Loucy (cell line): ENCODE results near the gene MOB3B.

Experiments used
- H2AFZ ChIP-seq: fragments of 200-600 bp; sonication (generic); 2 replicates; pipeline ENCODE4 v1.6.0; 2016; ENCODE audit warnings: antibody characterized with exemption, mild to moderate bottlenecking, low read length, moderate library complexity
- H3F3A ChIP-seq: fragments of 200-600 bp; 2 replicates; pipeline ENCODE4 v1.6.0; 2016; ENCODE audit warnings: antibody characterized with exemption, low read depth, mild to moderate bottlenecking
- H3K27me3 ChIP-seq: fragments of 200-600 bp; sonication (generic); 2 replicates; pipeline ENCODE4 v1.6.1; 2014; ENCODE audit warnings: low read length, mild to moderate bottlenecking; ENCODE audit not compliant: insufficient read depth, poor library complexity, severe bottlenecking
- H3K36me3 ChIP-seq: fragments of 200-600 bp; sonication (generic); 2 replicates; pipeline ENCODE4 v1.6.1; 2016; ENCODE audit warnings: low read length; ENCODE audit not compliant: insufficient read depth
- H3K4me1 ChIP-seq: fragments of 200-600 bp; sonication (generic); 2 replicates; pipeline ENCODE4 v1.5.1; 2014; ENCODE audit warnings: low read length, mild to moderate bottlenecking; ENCODE audit not compliant: insufficient read depth, poor library complexity, severe bottlenecking
- H3K4me2 ChIP-seq: fragments of 200-600 bp; sonication (generic); 2 replicates; pipeline ENCODE4 v1.6.0; 2014; ENCODE audit warnings: antibody characterized with exemption, low read length, low read depth, mild to moderate bottlenecking; ENCODE audit not compliant: poor library complexity, severe bottlenecking
- H3K4me3 ChIP-seq: fragments of 200-600 bp; sonication (generic); 2 replicates; pipeline ENCODE4 v1.5.1; 2014; ENCODE audit warnings: low read length, mild to moderate bottlenecking, mixed read lengths; ENCODE audit not compliant: poor library complexity, severe bottlenecking
- H3K79me2 ChIP-seq: fragments of 200-600 bp; sonication (generic); 2 replicates; pipeline ENCODE4 v1.6.1; 2014; ENCODE audit warnings: low read length; ENCODE audit not compliant: insufficient read depth
- H3K9ac ChIP-seq: fragments of 200-600 bp; sonication (generic); 2 replicates; pipeline ENCODE4 v1.6.0; 2014; ENCODE audit warnings: mild to moderate bottlenecking, low read depth, low read length, moderate library complexity; ENCODE audit not compliant: poor library complexity, severe bottlenecking
- H3K9me2 ChIP-seq: fragments of 200-600 bp; sonication (generic); replicated peaks from 2 replicates; pipeline ENCODE4 v1.6.1; 2016; ENCODE audit warnings: low read depth, low read length, mixed read lengths
- H3K9me3 ChIP-seq: fragments of 200-600 bp; sonication (generic); 2 replicates; pipeline ENCODE4 v1.6.1; 2014; ENCODE audit warnings: mild to moderate bottlenecking, antibody characterized with exemption, low read length, low read depth; ENCODE audit not compliant: insufficient read depth
- H4K20me1 ChIP-seq: fragments of 200-600 bp; sonication (generic); 2 replicates; pipeline ENCODE4 v1.6.0; 2014; ENCODE audit warnings: antibody characterized with exemption, low read length, mild to moderate bottlenecking; ENCODE audit not compliant: insufficient read depth, poor library complexity, severe bottlenecking
- EZH2phosphoT487 ChIP-seq: fragments of 200-600 bp; IDR thresholded peaks from 2 replicates; pipeline ENCODE4 v1.6.1; 2018; ENCODE audit warnings: antibody characterized with exemption, mild to moderate bottlenecking, moderate library complexity, borderline replicate concordance
- TF ChIP-seq, protein P1 (sequence below): fragments of 200-600 bp; sonication (generic); conservative IDR thresholded peaks from 2 replicates; pipeline ENCODE4 v1.5.1; 2014; ENCODE audit warnings: mild to moderate bottlenecking, antibody characterized with exemption, low read length

The MOB3B gene

DNA sequence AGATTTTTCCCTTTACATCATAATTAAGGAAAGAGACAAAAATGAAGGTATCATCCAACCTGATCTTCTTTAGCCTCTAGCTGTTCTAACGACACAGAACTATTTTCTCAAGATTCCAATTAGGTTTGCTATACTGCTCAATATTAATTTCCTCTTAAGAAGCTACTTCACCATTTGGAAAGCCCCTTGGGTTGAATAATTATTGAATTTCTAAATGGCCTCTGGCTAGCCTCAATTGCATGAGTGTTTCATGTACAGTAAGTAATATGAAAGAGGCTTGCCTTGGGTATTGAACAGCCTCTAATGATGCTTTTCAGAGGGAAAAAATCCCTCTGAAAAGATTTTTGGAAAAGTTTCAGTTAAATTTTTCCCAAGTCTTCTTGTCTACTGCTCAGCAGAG is 3.7 kb upstream of the MOB3B start:
- H3K4me2 ChIP-seq, result no peak overlapping the region
- H3K27me3 ChIP-seq, result peaks cover 10% of the 10 kb centered on the region
- no peak for TF ChIP-seq EZH2phosphoT487
- TF ChIP-seq, protein P1, sequence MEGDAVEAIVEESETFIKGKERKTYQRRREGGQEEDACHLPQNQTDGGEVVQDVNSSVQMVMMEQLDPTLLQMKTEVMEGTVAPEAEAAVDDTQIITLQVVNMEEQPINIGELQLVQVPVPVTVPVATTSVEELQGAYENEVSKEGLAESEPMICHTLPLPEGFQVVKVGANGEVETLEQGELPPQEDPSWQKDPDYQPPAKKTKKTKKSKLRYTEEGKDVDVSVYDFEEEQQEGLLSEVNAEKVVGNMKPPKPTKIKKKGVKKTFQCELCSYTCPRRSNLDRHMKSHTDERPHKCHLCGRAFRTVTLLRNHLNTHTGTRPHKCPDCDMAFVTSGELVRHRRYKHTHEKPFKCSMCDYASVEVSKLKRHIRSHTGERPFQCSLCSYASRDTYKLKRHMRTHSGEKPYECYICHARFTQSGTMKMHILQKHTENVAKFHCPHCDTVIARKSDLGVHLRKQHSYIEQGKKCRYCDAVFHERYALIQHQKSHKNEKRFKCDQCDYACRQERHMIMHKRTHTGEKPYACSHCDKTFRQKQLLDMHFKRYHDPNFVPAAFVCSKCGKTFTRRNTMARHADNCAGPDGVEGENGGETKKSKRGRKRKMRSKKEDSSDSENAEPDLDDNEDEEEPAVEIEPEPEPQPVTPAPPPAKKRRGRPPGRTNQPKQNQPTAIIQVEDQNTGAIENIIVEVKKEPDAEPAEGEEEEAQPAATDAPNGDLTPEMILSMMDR, result no peak

DNA sequence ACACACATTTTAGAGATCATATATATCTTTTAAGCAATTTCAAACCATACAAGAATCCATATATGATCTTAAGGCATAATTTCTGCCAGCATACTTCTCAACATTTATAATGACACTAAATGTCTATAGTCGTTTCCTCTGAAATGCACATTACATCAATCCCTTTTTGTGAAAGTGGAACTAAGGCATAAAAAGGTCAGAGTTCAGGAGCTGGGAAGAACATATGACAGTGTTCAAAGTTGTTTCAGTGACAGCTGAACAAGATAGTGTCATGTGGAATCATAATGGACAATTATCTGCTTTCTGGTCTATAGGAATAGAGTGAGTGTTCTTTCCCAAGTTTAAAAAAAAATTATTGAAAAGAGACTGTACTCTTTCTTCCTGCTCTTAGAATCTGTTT is 2.4 kb upstream of the MOB3B start:
- H4K20me1 ChIP-seq, result no peaks in the 10 kb centered on the region
- TF ChIP-seq, protein P1, result no peak
- TF ChIP-seq EZH2phosphoT487, result no peak
- H3K4me3 ChIP-seq, result no peak overlapping the region
- no peak overlapping the region for H3K9ac ChIP-seq
- H3F3A ChIP-seq, result no peaks in the 10 kb centered on the region
- H3K27me3 ChIP-seq, result peaks cover 15% of the 10 kb centered on the region
- H3K9me3 ChIP-seq, result no peaks in the 10 kb centered on the region
- H3K79me2 ChIP-seq, result no peaks in the 10 kb centered on the region
- H2AFZ ChIP-seq, result no peak overlapping the region
- no peaks in the 10 kb centered on the region for H3K4me1 ChIP-seq
- H3K4me2 ChIP-seq, result no peak overlapping the region
- H3K9me2 ChIP-seq, result no peaks in the 10 kb centered on the region
- H3K36me3 ChIP-seq, result no peaks in the 10 kb centered on the region

More for the DNA sequence above, 3.7 kb upstream of the MOB3B start:
- Histone ChIP-seq H3K36me3 (no peaks in the 10 kb centered on the region), H2AFZ (no peak overlapping the region), H3K4me1 (no peaks in the 10 kb centered on the region), H3K9me3 (no peaks in the 10 kb centered on the region), H3K9me2 (no peaks in the 10 kb centered on the region), H3K79me2 (no peaks in the 10 kb centered on the region), H4K20me1 (no peaks in the 10 kb centered on the region), H3F3A (no peaks in the 10 kb centered on the region), H3K9ac (no peak overlapping the region), H3K4me3 (no peak overlapping the region)

- no peaks in the 10 kb centered on the region for H3F3A ChIP-seq
- no peaks in the 10 kb centered on the region for H3K4me1 ChIP-seq
- TF ChIP-seq, protein P1, result no peak
- TF ChIP-seq EZH2phosphoT487, result no peak
- H3K4me2 ChIP-seq, result no peak overlapping the region
- H3K9me3 ChIP-seq, result no peaks in the 10 kb centered on the region
- no peak overlapping the region for H3K4me3 ChIP-seq
- H2AFZ ChIP-seq, result no peak overlapping the region
- no peaks in the 10 kb centered on the region for H3K9me2 ChIP-seq
- H3K36me3 ChIP-seq, result no peaks in the 10 kb centered on the region
- H3K79me2 ChIP-seq, result no peaks in the 10 kb centered on the region
- no peaks in the 10 kb centered on the region for H4K20me1 ChIP-seq
- peaks cover 15% of the 10 kb centered on the region for H3K27me3 ChIP-seq
- H3K9ac ChIP-seq, result no peak overlapping the region
Observed at GRCh38 chr9:27530915-27531755, 1.5 kb upstream of the MOB3B start.
